ENCODE data around the gene SPI1.
"Not testable (repeated sequence)": the region's sequence is repeated elsewhere in the genome, so short reads cannot be mapped to it uniquely, and the experiment has no call there.

The SPI1 gene

GRCh38 chr11:47340010-47340409 lies 38.3 kb downstream of the SPI1 start:
- DNase-seq (ENCODE audit: low spot score): no peak

GRCh38 chr11:47338396-47339241 lies 39.7 kb downstream of the SPI1 start:
- no peak for DNase-seq (ENCODE audit: low spot score)

GRCh38 chr11:47337229-47337924 lies 41.0 kb downstream of the SPI1 start:
- no peak for DNase-seq (ENCODE audit: low spot score)

- no peak for DNase-seq (ENCODE audit: low spot score)
Observed at GRCh38 chr11:47336595-47336994, 41.8 kb downstream of the SPI1 start.

- no peak for DNase-seq (ENCODE audit: low spot score)
Observed at GRCh38 chr11:47335733-47336132, 42.6 kb downstream of the SPI1 start.

GRCh38 chr11:47334699-47335411 lies 43.5 kb downstream of the SPI1 start:
- not testable (repeated sequence) for DNase-seq (ENCODE audit: low spot score)

- DNase-seq (ENCODE audit: low spot score): no peak
Observed at GRCh38 chr11:47333886-47334443, 44.4 kb downstream of the SPI1 start.

- no peak for DNase-seq (ENCODE audit: low spot score)
Observed at GRCh38 chr11:47333526-47333845, 44.9 kb downstream of the SPI1 start.

- DNase-seq (ENCODE audit: low spot score): no peak
Observed at GRCh38 chr11:47332791-47333525, 45.4 kb downstream of the SPI1 start.

GRCh38 chr11:47332303-47332711 lies 46.0 kb downstream of the SPI1 start:
- DNase-seq (ENCODE audit: low spot score): no peak

GRCh38 chr11:47331454-47332302 lies 46.7 kb downstream of the SPI1 start:
- DNase-seq (ENCODE audit: low spot score): no peak

- DNase-seq (ENCODE audit: low spot score): no peak
Observed at GRCh38 chr11:47329987-47330931, 48.1 kb downstream of the SPI1 start.

GRCh38 chr11:47329431-47329986 lies 48.8 kb downstream of the SPI1 start:
- no peak for DNase-seq (ENCODE audit: low spot score)

- no peak for DNase-seq (ENCODE audit: low spot score)
Observed at GRCh38 chr11:47328449-47329390, 49.6 kb downstream of the SPI1 start.

- no peak for DNase-seq (ENCODE audit: low spot score)
Observed at GRCh38 chr11:47327949-47328348, 50.4 kb downstream of the SPI1 start.

- no peak for DNase-seq (ENCODE audit: low spot score)
Observed at GRCh38 chr11:47327025-47327424, 51.3 kb downstream of the SPI1 start.

GRCh38 chr11:47326198-47326597 lies 52.1 kb downstream of the SPI1 start:
- no peak for DNase-seq (ENCODE audit: low spot score)

Measured in CD4-positive, alpha-beta T cell treated with Interleukin-15 for 4 hours (primary cell).